HepG2 (cell line): ENCODE results near the gene CDK2. TPM values are rescaled to one million over a fixed set of nuclear protein-coding genes. Genes with fewer than 3 reads are reported as not detected.
A peak's percentile ranks its signal among the peaks of the same experiment; 100 is the strongest.

ENCODE experiments used
- ARNT ChIP-seq: fragments of 450-650 bp; IDR thresholded peaks from 2 replicates; pipeline ENCODE4 v1.6.1; 2017
- ESRRA ChIP-seq: sonication (generic); formaldehyde crosslinking; IDR thresholded peaks from 2 replicates; pipeline ENCODE4 v1.5.1; 2020; ENCODE audit warnings: mild to moderate bottlenecking, low read depth, missing genetic modification reagents
- GABPB1 ChIP-seq: IDR thresholded peaks from 2 replicates; pipeline ENCODE4 v1.6.1; 2016; ENCODE audit warnings: mild to moderate bottlenecking, missing genetic modification reagents, moderate library complexity, missing compliant biosample characterization
- HDAC6 ChIP-seq: fragments of 200-600 bp; sonication (generic); IDR thresholded peaks from 2 replicates; pipeline ENCODE4 v1.7.0; 2017; ENCODE audit warnings: mild to moderate bottlenecking, antibody characterized with exemption, low read length, low read depth
- HNRNPL ChIP-seq: fragments of 200-400 bp; formaldehyde crosslinking; IDR thresholded peaks from 2 replicates; pipeline ENCODE4 v1.6.1; 2017; ENCODE audit warnings: mild to moderate bottlenecking, low read depth, low read length
- HOXD1 ChIP-seq: sonication (generic); formaldehyde crosslinking; IDR thresholded peaks from 2 replicates; pipeline ENCODE4 v1.5.0; 2020; ENCODE audit warnings: missing genetic modification reagents
- PAX8 ChIP-seq: sonication (generic); formaldehyde crosslinking; IDR thresholded peaks from 2 replicates; pipeline ENCODE4 v1.8.0; 2022; ENCODE audit warnings: mild to moderate bottlenecking, missing genetic modification reagents, borderline replicate concordance
- POLR2AphosphoS2 ChIP-seq: IDR thresholded peaks from 2 replicates; pipeline ENCODE4 v1.6.1; 2011; ENCODE audit warnings: low read depth, low read length, improper control_type of control experiment
- RELA ChIP-seq: sonication (generic); formaldehyde crosslinking; IDR thresholded peaks from 2 replicates; pipeline ENCODE4 v1.4.0; 2020; ENCODE audit warnings: missing genetic modification reagents
- SATB2 ChIP-seq: sonication (generic); formaldehyde crosslinking; IDR thresholded peaks from 2 replicates; pipeline ENCODE4 v1.5.0; 2020; ENCODE audit warnings: missing genetic modification reagents
- SCMH1 ChIP-seq: sonication (generic); formaldehyde crosslinking; IDR thresholded peaks from 2 replicates; pipeline ENCODE4 v1.9.0; 2021; ENCODE audit warnings: missing genetic modification reagents, mild to moderate bottlenecking, borderline replicate concordance
- SRSF4 ChIP-seq: fragments of 200-400 bp; formaldehyde crosslinking; IDR thresholded peaks from one replicate; pipeline ENCODE4 v1.6.1; 2018; ENCODE audit warnings: mild to moderate bottlenecking, low read depth, low read length, moderate library complexity; ENCODE audit not compliant: poor library complexity, severe bottlenecking
- ZFP62 ChIP-seq: sonication (generic); formaldehyde crosslinking; IDR thresholded peaks from 2 replicates; pipeline ENCODE4 v1.4.0; 2020; ENCODE audit warnings: missing genetic modification reagents
- ZNF101 ChIP-seq: sonication (generic); formaldehyde crosslinking; IDR thresholded peaks from 2 replicates; pipeline ENCODE4 v1.4.0; 2020; ENCODE audit warnings: mild to moderate bottlenecking, low read depth, missing genetic modification reagents, borderline replicate concordance
- ZNF362 ChIP-seq: sonication (generic); formaldehyde crosslinking; IDR thresholded peaks from 2 replicates; pipeline ENCODE4 v1.4.0; 2020; ENCODE audit warnings: missing genetic modification reagents, mild to moderate bottlenecking, borderline replicate concordance
- ZNF543 ChIP-seq: sonication (generic); formaldehyde crosslinking; IDR thresholded peaks from 2 replicates; pipeline ENCODE4 v1.4.0; 2020; ENCODE audit warnings: mild to moderate bottlenecking, missing genetic modification reagents
- ZNF589 ChIP-seq: sonication (generic); formaldehyde crosslinking; conservative IDR thresholded peaks from 2 replicates; pipeline ENCODE4 v1.8.0; 2022; ENCODE audit warnings: mild to moderate bottlenecking, moderate library complexity, missing genetic modification reagents
- ZNF776 ChIP-seq: sonication (generic); formaldehyde crosslinking; IDR thresholded peaks from 2 replicates; pipeline ENCODE4 v1.4.0; 2020; ENCODE audit warnings: mild to moderate bottlenecking, missing genetic modification reagents
- ZSCAN20 ChIP-seq: sonication (generic); formaldehyde crosslinking; IDR thresholded peaks from 2 replicates; pipeline ENCODE4 v1.4.0; 2020; ENCODE audit warnings: missing genetic modification reagents, mild to moderate bottlenecking, borderline replicate concordance
- ZUFSP ChIP-seq: sonication (generic); formaldehyde crosslinking; IDR thresholded peaks from 2 replicates; pipeline ENCODE4 v1.9.0; 2021; ENCODE audit warnings: missing genetic modification reagents, mild to moderate bottlenecking, borderline replicate concordance
- ZZZ3 ChIP-seq: sonication (generic); formaldehyde crosslinking; IDR thresholded peaks from 2 replicates; pipeline ENCODE4 v1.4.0; 2020; ENCODE audit warnings: missing genetic modification reagents, mild to moderate bottlenecking, borderline replicate concordance
- polyA plus RNA-seq, 8 experiments: library from polyadenylated mRNA; depleted of rRNA in 3 of 8; stranded (reverse) in 7 of 8; unstranded in 1 of 8; fragments of >200 nt; fragmentation: Illumina TruSeq in 4 of 8; extraction: Trizol in 4 of 8; gene quantifications; 2 replicates each; pipeline versions ENCODE4 v1.2.1 to v1.2.3, GENCODE V29; 2011 to 2016; ENCODE audit warnings: low read depth in 4 of 8, missing spikeins in 1 of 8, mixed read lengths in 1 of 8; ENCODE audit not compliant: insufficient read depth in 1 of 8
- total RNA-seq, 5 experiments: library from RNA; depleted of rRNA; stranded (reverse); fragments of >200 nt; fragmentation: Illumina TruSeq; extraction: Trizol; gene quantifications; 2 replicates each; pipeline ENCODE4 v1.2.3, GENCODE V29; 2016; ENCODE audit warnings: low read depth in 1 of 5
- TF ChIP-seq, protein P1 (sequence below): sonication (generic); formaldehyde crosslinking; conservative IDR thresholded peaks from 2 replicates; pipeline ENCODE4 v1.4.0; 2020; ENCODE audit warnings: missing genetic modification reagents
- TF ChIP-seq, protein P2 (sequence below): sonication (generic); formaldehyde crosslinking; IDR thresholded peaks from 2 replicates; pipeline ENCODE4 v1.9.0; 2021; ENCODE audit warnings: missing genetic modification reagents, borderline replicate concordance

CDK2 gene
- total and polyA plus RNA-seq, 2 of the 13 experiments (the other 11 are each of a cell fraction or from before 2014, with no cell fraction given) = 47.5 to 52.6 TPM

- TF ChIP-seq ZNF543 (CRISPR knock-in tag) (peak; percentile 66; the same call in 1 of the 2 replicates), ZZZ3 (CRISPR knock-in tag) (peak; percentile 32; the same call in 1 of the 2 replicates), SATB2 (CRISPR knock-in tag) (no peak), GABPB1 (peak; percentile 80), ZUFSP (no peak), ZNF589 (CRISPR knock-in tag) (0 out of 2 replicates have a peak, but pooled peaks have one; percentile 10), RELA (CRISPR knock-in tag) (no peak), ZFP62 (CRISPR knock-in tag) (no peak), HOXD1 (CRISPR knock-in tag) (peak; percentile 62; the same call in 1 of the 2 replicates), HDAC6 (no peak), PAX8 (no peak), POLR2AphosphoS2 (no peak), ZNF101 (CRISPR knock-in tag) (0 out of 2 replicates have a peak, but pooled peaks have one; percentile 50), ESRRA (CRISPR knock-in tag) (peak; percentile 57; the same call in 1 of the 2 replicates), SRSF4 (no peak), ZNF776 (CRISPR knock-in tag) (peak; percentile 46; the same call in 1 of the 2 replicates), ZNF362 (CRISPR knock-in tag) (peak; percentile 41; the same call in 1 of the 2 replicates), ZSCAN20 (CRISPR knock-in tag) (no peak), ARNT (no peak), SCMH1 (CRISPR knock-in tag) (no peak), HNRNPL (0 out of 2 replicates have a peak, but pooled peaks have one; percentile 66)
- TF ChIP-seq, protein P1, sequence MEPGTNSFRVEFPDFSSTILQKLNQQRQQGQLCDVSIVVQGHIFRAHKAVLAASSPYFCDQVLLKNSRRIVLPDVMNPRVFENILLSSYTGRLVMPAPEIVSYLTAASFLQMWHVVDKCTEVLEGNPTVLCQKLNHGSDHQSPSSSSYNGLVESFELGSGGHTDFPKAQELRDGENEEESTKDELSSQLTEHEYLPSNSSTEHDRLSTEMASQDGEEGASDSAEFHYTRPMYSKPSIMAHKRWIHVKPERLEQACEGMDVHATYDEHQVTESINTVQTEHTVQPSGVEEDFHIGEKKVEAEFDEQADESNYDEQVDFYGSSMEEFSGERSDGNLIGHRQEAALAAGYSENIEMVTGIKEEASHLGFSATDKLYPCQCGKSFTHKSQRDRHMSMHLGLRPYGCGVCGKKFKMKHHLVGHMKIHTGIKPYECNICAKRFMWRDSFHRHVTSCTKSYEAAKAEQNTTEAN (CRISPR knock-in tag) = no peak
- TF ChIP-seq, protein P2, sequence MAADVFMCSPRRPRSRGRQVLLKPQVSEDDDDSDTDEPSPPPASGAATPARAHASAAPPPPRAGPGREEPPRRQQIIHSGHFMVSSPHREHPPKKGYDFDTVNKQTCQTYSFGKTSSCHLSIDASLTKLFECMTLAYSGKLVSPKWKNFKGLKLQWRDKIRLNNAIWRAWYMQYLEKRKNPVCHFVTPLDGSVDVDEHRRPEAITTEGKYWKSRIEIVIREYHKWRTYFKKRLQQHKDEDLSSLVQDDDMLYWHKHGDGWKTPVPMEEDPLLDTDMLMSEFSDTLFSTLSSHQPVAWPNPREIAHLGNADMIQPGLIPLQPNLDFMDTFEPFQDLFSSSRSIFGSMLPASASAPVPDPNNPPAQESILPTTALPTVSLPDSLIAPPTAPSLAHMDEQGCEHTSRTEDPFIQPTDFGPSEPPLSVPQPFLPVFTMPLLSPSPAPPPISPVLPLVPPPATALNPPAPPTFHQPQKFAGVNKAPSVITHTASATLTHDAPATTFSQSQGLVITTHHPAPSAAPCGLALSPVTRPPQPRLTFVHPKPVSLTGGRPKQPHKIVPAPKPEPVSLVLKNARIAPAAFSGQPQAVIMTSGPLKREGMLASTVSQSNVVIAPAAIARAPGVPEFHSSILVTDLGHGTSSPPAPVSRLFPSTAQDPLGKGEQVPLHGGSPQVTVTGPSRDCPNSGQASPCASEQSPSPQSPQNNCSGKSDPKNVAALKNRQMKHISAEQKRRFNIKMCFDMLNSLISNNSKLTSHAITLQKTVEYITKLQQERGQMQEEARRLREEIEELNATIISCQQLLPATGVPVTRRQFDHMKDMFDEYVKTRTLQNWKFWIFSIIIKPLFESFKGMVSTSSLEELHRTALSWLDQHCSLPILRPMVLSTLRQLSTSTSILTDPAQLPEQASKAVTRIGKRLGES = no peak
Measured at GRCh38 chr12:55973599-55974307, 7.1 kb downstream of the CDK2 start, which contains the start of gene RAB5B (continued).
